ENCODE results near the gene SMAD2.

SMAD2 gene

DNA sequence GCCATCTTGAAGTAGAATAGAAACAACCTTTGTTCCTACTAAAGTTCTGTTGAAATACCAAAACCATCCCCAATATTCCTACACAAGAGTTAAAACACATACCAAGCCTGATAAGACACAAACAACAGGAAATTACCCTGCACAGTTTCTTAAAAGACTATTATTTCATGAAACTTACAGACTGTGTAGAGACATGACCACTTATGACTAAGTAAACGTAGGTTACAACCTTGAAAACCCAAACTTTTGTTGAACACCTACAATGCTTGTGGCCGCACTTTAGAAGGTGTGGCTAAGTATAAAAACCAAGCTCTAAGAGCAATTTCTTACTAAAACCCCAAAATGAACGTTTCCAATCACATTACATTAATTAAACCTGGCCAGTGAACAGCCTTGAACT lies 2.0 kb downstream of the SMAD2 start:
- Histone ChIP-seq H3K18ac (ENCODE audit: low read depth in 1 of 2, low read length in 2 of 2) (no peak overlapping the region), H2AK5ac (ENCODE audit: low read length, severe bottlenecking) (no peak overlapping the region), H2BK15ac (ENCODE audit: low read depth, poor library complexity, severe bottlenecking) (no peak overlapping the region), H3K14ac (ENCODE audit: low read length in 2 of 2) (no peak overlapping the region), H3K9ac (ENCODE audit: low read length) (peak overlapping the region; percentile 97), H3K9me3 (ENCODE audit: control insufficient read depth, low read length) (no peaks in the 10 kb centered on the region), H3K4me3 (ENCODE audit: insufficient read depth in 1 of 2, low read depth in 1 of 2, low read length in 2 of 2) (peak overlapping the region in 1 of 2 experiments; percentile 95), H2BK5ac (ENCODE audit: low read depth, low read length, poor library complexity, severe bottlenecking) (no peak overlapping the region), H3K4ac (ENCODE audit: low read depth in 1 of 2, low read length in 2 of 2) (no peak overlapping the region), H3K23ac (ENCODE audit: low read length in 2 of 2) (no peak overlapping the region), H3K4me2 (ENCODE audit: low read length, poor library complexity, severe bottlenecking) (peak overlapping the region; percentile 57), H2AFZ (ENCODE audit: low read depth, low read length) (no peak overlapping the region), H4K91ac (ENCODE audit: low read length) (no peak overlapping the region), H2BK120ac (ENCODE audit: low read depth, low read length) (no peak overlapping the region), H2BK12ac (ENCODE audit: low read length in 2 of 2) (no peak overlapping the region), H3K27me3 (ENCODE audit: control insufficient read depth in 1 of 2, insufficient read depth in 1 of 2, low read length in 2 of 2) (no peaks in the 10 kb centered on the region), H3K27ac (ENCODE audit: low read length, poor library complexity, severe bottlenecking) (no peak overlapping the region), H3K4me1 (ENCODE audit: control insufficient read depth, insufficient read depth, low read depth, low read length) (peaks cover 1% of the 10 kb centered on the region), H4K8ac (ENCODE audit: low read length) (no peak overlapping the region), H3K79me1 (replicated peaks; ENCODE audit: low read length, poor library complexity, severe bottlenecking) (no peaks in the 10 kb centered on the region), H3K36me3 (ENCODE audit: control insufficient read depth in 1 of 2, insufficient read depth in 2 of 2, low read depth in 1 of 2, low read length in 2 of 2) (no peaks in the 10 kb centered on the region)
- 13% methylated on average over 2 of the region's 3 CpGs for WGBS
- no peak for DNase-seq

DNA sequence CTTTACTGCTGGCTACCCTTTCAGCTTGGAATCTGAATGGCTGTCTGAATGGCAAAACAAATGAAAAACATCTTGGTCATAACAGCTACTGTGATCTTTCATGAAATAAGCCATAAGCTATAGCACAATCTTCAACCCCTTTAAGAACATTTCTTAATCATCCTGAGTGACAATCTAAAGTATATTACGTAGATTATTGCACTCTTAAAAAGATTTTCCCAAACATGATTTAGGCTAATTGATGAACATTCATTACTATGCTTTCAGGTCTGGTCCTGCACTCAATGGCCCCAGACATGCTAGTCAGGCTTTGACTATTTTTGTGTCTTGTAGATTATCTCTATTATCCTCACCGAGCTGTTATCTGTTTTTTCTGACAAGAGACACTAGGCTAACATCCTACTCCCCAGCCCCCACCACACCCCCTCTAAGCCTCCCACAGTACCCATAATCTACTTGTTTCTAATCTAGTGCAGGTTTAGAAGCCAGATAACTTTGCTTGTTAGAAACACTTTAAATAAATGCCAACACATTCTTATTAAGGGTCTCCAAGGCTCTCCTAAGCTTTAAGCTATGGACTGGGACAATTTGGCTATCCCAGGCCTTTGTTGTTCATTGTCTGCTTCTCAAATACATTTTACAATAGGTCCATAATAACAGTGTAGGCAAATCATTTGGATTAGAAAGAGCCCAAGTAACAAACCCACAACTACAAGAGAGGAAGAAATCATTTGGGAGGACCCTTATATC lies 4.2 kb downstream of the SMAD2 start:
- Histone ChIP-seq H2BK15ac (ENCODE audit: low read depth, poor library complexity, severe bottlenecking) (no peak overlapping the region), H2BK120ac (ENCODE audit: low read depth, low read length) (no peak overlapping the region), H3K4me2 (ENCODE audit: low read length, poor library complexity, severe bottlenecking) (no peak overlapping the region), H3K79me1 (replicated peaks; ENCODE audit: low read length, poor library complexity, severe bottlenecking) (no peaks in the 10 kb centered on the region), H3K18ac (ENCODE audit: low read depth in 1 of 2, low read length in 2 of 2) (no peak overlapping the region), H3K23ac (ENCODE audit: low read length in 2 of 2) (no peak overlapping the region), H2BK12ac (ENCODE audit: low read length in 2 of 2) (no peak overlapping the region), H3K4me3 (ENCODE audit: insufficient read depth in 1 of 2, low read depth in 1 of 2, low read length in 2 of 2) (no peak overlapping the region), H3K14ac (ENCODE audit: low read length in 2 of 2) (no peak overlapping the region), H3K4ac (ENCODE audit: low read depth in 1 of 2, low read length in 2 of 2) (no peak overlapping the region), H3K27ac (ENCODE audit: low read length, poor library complexity, severe bottlenecking) (no peak overlapping the region), H3K9me3 (ENCODE audit: control insufficient read depth, low read length) (no peaks in the 10 kb centered on the region), H4K8ac (ENCODE audit: low read length) (no peak overlapping the region), H4K91ac (ENCODE audit: low read length) (no peak overlapping the region), H2AK5ac (ENCODE audit: low read length, severe bottlenecking) (no peak overlapping the region), H2BK5ac (ENCODE audit: low read depth, low read length, poor library complexity, severe bottlenecking) (no peak overlapping the region), H3K27me3 (ENCODE audit: control insufficient read depth in 1 of 2, insufficient read depth in 1 of 2, low read length in 2 of 2) (no peaks in the 10 kb centered on the region), H3K4me1 (ENCODE audit: control insufficient read depth, insufficient read depth, low read depth, low read length) (peaks cover 1% of the 10 kb centered on the region), H3K36me3 (ENCODE audit: control insufficient read depth in 1 of 2, insufficient read depth in 2 of 2, low read depth in 1 of 2, low read length in 2 of 2) (no peaks in the 10 kb centered on the region), H2AFZ (ENCODE audit: low read depth, low read length) (no peak overlapping the region), H3K9ac (ENCODE audit: low read length) (no peak overlapping the region)
- no peak for DNase-seq
- 75% methylated on average over 2 of the region's 2 CpGs for WGBS

GRCh38 chr18:47919916-47920315 lies 10.5 kb downstream of the SMAD2 start:
- no peaks in the 10 kb centered on the region for H3K9me3 ChIP-seq (ENCODE audit: control insufficient read depth, low read length)
- H3K79me1 ChIP-seq (replicated peaks; ENCODE audit: low read length, poor library complexity, severe bottlenecking): peaks cover 5% of the 10 kb centered on the region
- H2AFZ ChIP-seq (ENCODE audit: low read depth, low read length): no peak overlapping the region
- H3K14ac ChIP-seq (ENCODE audit: low read length in 2 of 2): no peak overlapping the region
- peaks cover 0 to 4% of the 10 kb centered on the region in 2 experiments for H3K36me3 ChIP-seq (ENCODE audit: control insufficient read depth in 1 of 2, insufficient read depth in 2 of 2, low read depth in 1 of 2, low read length in 2 of 2)
- no peak overlapping the region for H2AK5ac ChIP-seq (ENCODE audit: low read length, severe bottlenecking)
- DNase-seq: no peak
- no peak overlapping the region for H3K23ac ChIP-seq (ENCODE audit: low read length in 2 of 2)
- no peak overlapping the region for H3K27ac ChIP-seq (ENCODE audit: low read length, poor library complexity, severe bottlenecking)
- no peak overlapping the region for H3K4me2 ChIP-seq (ENCODE audit: low read length, poor library complexity, severe bottlenecking)
- H4K8ac ChIP-seq (ENCODE audit: low read length): no peak overlapping the region
- H2BK15ac ChIP-seq (ENCODE audit: low read depth, poor library complexity, severe bottlenecking): no peak overlapping the region
- H3K9ac ChIP-seq (ENCODE audit: low read length): no peak overlapping the region
- WGBS: 93% methylated on average over 6 of the region's 6 CpGs
- no peak overlapping the region for H3K4ac ChIP-seq (ENCODE audit: low read depth in 1 of 2, low read length in 2 of 2)
- no peak overlapping the region for H2BK120ac ChIP-seq (ENCODE audit: low read depth, low read length)
- no peaks in the 10 kb centered on the region for H3K27me3 ChIP-seq (ENCODE audit: control insufficient read depth in 1 of 2, insufficient read depth in 1 of 2, low read length in 2 of 2)
- H3K18ac ChIP-seq (ENCODE audit: low read depth in 1 of 2, low read length in 2 of 2): no peak overlapping the region
- H3K4me1 ChIP-seq (ENCODE audit: control insufficient read depth, insufficient read depth, low read depth, low read length): peaks cover 4% of the 10 kb centered on the region
- no peak overlapping the region for H2BK12ac ChIP-seq (ENCODE audit: low read length in 2 of 2)
- no peak overlapping the region for H2BK5ac ChIP-seq (ENCODE audit: low read depth, low read length, poor library complexity, severe bottlenecking)
- H4K91ac ChIP-seq (ENCODE audit: low read length): no peak overlapping the region
- no peak overlapping the region for H3K4me3 ChIP-seq (ENCODE audit: insufficient read depth in 1 of 2, low read depth in 1 of 2, low read length in 2 of 2)

DNA sequence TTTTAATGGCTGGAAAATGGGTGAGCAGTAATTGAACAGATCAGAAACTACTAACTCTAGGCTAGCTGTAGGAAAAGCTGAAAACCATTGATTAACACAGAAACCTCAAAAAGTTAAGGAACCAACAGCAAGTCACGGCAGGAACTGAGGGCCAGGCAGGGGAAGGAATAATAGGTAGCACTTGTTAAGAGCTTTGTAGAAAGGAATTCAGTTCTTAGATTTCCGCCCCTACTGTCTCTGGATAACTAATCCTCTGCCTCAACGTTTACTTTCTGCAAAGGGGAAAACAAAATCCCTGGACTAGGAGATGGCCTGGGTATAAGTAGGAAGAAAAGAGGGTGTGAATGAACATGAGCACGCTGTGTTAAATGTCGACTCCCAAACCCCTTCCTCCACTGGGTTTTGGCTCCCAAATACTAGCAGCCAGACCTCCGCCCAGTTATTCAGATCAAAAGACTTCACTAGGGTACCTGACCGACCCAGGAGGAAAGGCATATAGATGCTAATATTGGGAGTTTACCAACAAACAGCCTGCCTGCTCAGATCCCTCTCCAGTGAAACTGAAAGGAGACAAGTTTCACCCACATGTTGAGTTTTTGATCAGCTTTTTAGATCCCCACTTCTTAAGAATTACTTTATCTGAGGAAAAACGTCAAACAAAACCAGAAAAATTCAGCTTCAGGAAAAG lies 12.4 kb downstream of the SMAD2 start:
- Histone ChIP-seq H3K27me3 (ENCODE audit: control insufficient read depth in 1 of 2, insufficient read depth in 1 of 2, low read length in 2 of 2) (no peaks in the 10 kb centered on the region), H3K4me3 (ENCODE audit: insufficient read depth in 1 of 2, low read depth in 1 of 2, low read length in 2 of 2) (no peak overlapping the region), H3K18ac (ENCODE audit: low read depth in 1 of 2, low read length in 2 of 2) (no peak overlapping the region), H4K91ac (ENCODE audit: low read length) (no peak overlapping the region), H3K36me3 (ENCODE audit: control insufficient read depth in 1 of 2, insufficient read depth in 2 of 2, low read depth in 1 of 2, low read length in 2 of 2) (peaks cover 0 to 4% of the 10 kb centered on the region in 2 experiments), H4K8ac (ENCODE audit: low read length) (no peak overlapping the region), H3K27ac (ENCODE audit: low read length, poor library complexity, severe bottlenecking) (no peak overlapping the region), H3K9ac (ENCODE audit: low read length) (no peak overlapping the region), H2BK5ac (ENCODE audit: low read depth, low read length, poor library complexity, severe bottlenecking) (no peak overlapping the region), H2BK12ac (ENCODE audit: low read length in 2 of 2) (no peak overlapping the region), H2AK5ac (ENCODE audit: low read length, severe bottlenecking) (no peak overlapping the region), H3K9me3 (ENCODE audit: control insufficient read depth, low read length) (no peaks in the 10 kb centered on the region), H3K23ac (ENCODE audit: low read length in 2 of 2) (no peak overlapping the region), H3K4ac (ENCODE audit: low read depth in 1 of 2, low read length in 2 of 2) (no peak overlapping the region), H3K79me1 (replicated peaks; ENCODE audit: low read length, poor library complexity, severe bottlenecking) (peaks cover 5% of the 10 kb centered on the region), H3K4me2 (ENCODE audit: low read length, poor library complexity, severe bottlenecking) (no peak overlapping the region), H2BK120ac (ENCODE audit: low read depth, low read length) (no peak overlapping the region), H3K4me1 (ENCODE audit: control insufficient read depth, insufficient read depth, low read depth, low read length) (peaks cover 4% of the 10 kb centered on the region), H3K14ac (ENCODE audit: low read length in 2 of 2) (no peak overlapping the region), H2AFZ (ENCODE audit: low read depth, low read length) (no peak overlapping the region), H2BK15ac (ENCODE audit: low read depth, poor library complexity, severe bottlenecking) (no peak overlapping the region)
- no peak for DNase-seq
- 59% methylated on average over 3 of the region's 8 CpGs for WGBS
